Fibroblast of lung (primary cell): ENCODE measurements around the gene NACA. TPM values are rescaled to one million over a fixed set of nuclear protein-coding genes. Genes with fewer than 3 reads are reported as not detected.

Experiments used
- DNase-seq, 2 donors: peaks; one replicate each; pipeline versions ENCODE4 v3.0.0 to v3.0.0-alpha.2; 2010; ENCODE audit warnings: low read depth in 2 of 2
- H2AFZ ChIP-seq: 2 replicates; pipeline ENCODE4 v1.5.1; 2012; ENCODE audit warnings: low read length, control low read depth, inconsistent platforms
- H3K27ac ChIP-seq: 2 replicates; pipeline ENCODE4 v1.5.1; 2011; ENCODE audit warnings: low read length, control low read depth; ENCODE audit not compliant: insufficient read depth
- H3K27me3 ChIP-seq: 2 replicates; pipeline ENCODE4 v1.5.1; 2011; ENCODE audit warnings: mild to moderate bottlenecking, low read length; ENCODE audit not compliant: control insufficient read depth, insufficient read depth
- H3K36me3 ChIP-seq: 2 replicates; pipeline ENCODE4 v1.5.1; 2011; ENCODE audit warnings: low read length; ENCODE audit not compliant: control insufficient read depth, insufficient read depth
- H3K4me1 ChIP-seq: 2 replicates; pipeline ENCODE4 v1.5.1; 2011; ENCODE audit warnings: low read length; ENCODE audit not compliant: control insufficient read depth, insufficient read depth; ENCODE audit errors: extremely low read depth
- H3K4me2 ChIP-seq: 2 replicates; pipeline ENCODE4 v1.5.1; 2011; ENCODE audit warnings: low read length, control low read depth; ENCODE audit not compliant: insufficient read depth; ENCODE audit errors: extremely low read depth
- H3K4me3 ChIP-seq, 4 experiments: fragments of 200-600 bp in 1 of 4; sonication (generic) in 1 of 4; replicated peaks in 1 of 4; 2 replicates each; pipeline ENCODE4 v1.5.1; 2011 to 2016; ENCODE audit warnings: low read length in 4 of 4, low read depth in 3 of 4, mild to moderate bottlenecking in 3 of 4, control low read depth in 2 of 4, inconsistent platforms in 1 of 4, mixed read lengths in 1 of 4; ENCODE audit not compliant: insufficient read depth in 1 of 4; ENCODE audit errors: control extremely low read depth in 1 of 4
- H3K79me2 ChIP-seq: 2 replicates; pipeline ENCODE4 v1.5.1; 2012; ENCODE audit warnings: mild to moderate bottlenecking, low read length, inconsistent platforms; ENCODE audit not compliant: control insufficient read depth, insufficient read depth
- H3K9ac ChIP-seq: 2 replicates; pipeline ENCODE4 v1.5.1; 2011; ENCODE audit warnings: mild to moderate bottlenecking, low read length, control low read depth; ENCODE audit not compliant: insufficient read depth
- H3K9me3 ChIP-seq: 2 replicates; pipeline ENCODE4 v1.5.1; 2012; ENCODE audit warnings: low read depth, low read length; ENCODE audit not compliant: control insufficient read depth, insufficient read depth
- H4K20me1 ChIP-seq: 2 replicates; pipeline ENCODE4 v1.5.1; 2011; ENCODE audit warnings: low read length; ENCODE audit not compliant: control insufficient read depth, insufficient read depth; ENCODE audit errors: extremely low read depth
- EZH2 ChIP-seq: IDR thresholded peaks from 2 replicates; pipeline ENCODE4 v1.5.1; 2012; ENCODE audit warnings: low read length, control low read depth, mild to moderate bottlenecking; ENCODE audit errors: missing control alignments
- polyA plus RNA-seq, 2 donors: library from polyadenylated mRNA; depleted of rRNA in 1 of 2; stranded (reverse) in 1 of 2; unstranded in 1 of 2; fragments of >200 nt; gene quantifications; 2 replicates each; pipeline ENCODE4 v1.2.1, GENCODE V29; 2011 to 2012; ENCODE audit warnings: missing spikeins in 1 of 2
- total RNA-seq: library from RNA; depleted of rRNA; stranded (reverse); fragments of >200 nt; gene quantifications from 2 replicates; pipeline ENCODE4 v1.2.1, GENCODE V29; 2014
- TF ChIP-seq, protein P1 (sequence below), 2 donors: IDR thresholded peaks in 1 of 2; conservative IDR thresholded peaks in 1 of 2; 1 replicate in 1 of 2; 2 replicates in 1 of 2; pipeline ENCODE4 v1.5.1; 2011 to 2012; ENCODE audit warnings: low read length in 2 of 2, control low read depth in 1 of 2, inconsistent platforms in 1 of 2, low read depth in 1 of 2, mild to moderate bottlenecking in 1 of 2

Gene NACA
- total and polyA plus RNA-seq, 2 donors (not counting 1 experiment from before 2014, with no cell fraction given), result 971 to 1,188 TPM

DNA sequence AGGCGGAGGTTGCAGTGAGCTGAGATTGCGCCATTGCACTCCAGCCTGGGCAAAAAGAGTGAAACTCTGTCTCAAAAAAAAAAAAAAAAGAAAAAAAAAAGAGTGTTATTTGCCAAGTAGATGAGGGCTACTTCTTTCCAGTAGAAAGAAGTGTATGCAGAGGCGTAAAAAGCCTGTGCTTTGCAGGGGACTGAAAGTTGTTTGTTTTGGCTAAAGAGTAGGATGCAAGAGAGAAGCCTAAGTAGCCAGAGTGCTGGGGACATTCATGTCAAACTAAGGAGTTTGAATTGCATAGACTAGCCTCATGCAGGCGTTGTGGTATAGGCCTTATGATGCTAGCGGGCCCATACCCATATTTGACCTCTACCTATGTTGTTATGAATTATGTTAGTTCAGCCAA, 47.5 kb upstream of the NACA start:
- H3K36me3 ChIP-seq, result no peaks in the 10 kb centered on the region
- H3K4me1 ChIP-seq, result no peaks in the 10 kb centered on the region
- TF ChIP-seq EZH2, result no peak
- TF ChIP-seq, protein P1, sequence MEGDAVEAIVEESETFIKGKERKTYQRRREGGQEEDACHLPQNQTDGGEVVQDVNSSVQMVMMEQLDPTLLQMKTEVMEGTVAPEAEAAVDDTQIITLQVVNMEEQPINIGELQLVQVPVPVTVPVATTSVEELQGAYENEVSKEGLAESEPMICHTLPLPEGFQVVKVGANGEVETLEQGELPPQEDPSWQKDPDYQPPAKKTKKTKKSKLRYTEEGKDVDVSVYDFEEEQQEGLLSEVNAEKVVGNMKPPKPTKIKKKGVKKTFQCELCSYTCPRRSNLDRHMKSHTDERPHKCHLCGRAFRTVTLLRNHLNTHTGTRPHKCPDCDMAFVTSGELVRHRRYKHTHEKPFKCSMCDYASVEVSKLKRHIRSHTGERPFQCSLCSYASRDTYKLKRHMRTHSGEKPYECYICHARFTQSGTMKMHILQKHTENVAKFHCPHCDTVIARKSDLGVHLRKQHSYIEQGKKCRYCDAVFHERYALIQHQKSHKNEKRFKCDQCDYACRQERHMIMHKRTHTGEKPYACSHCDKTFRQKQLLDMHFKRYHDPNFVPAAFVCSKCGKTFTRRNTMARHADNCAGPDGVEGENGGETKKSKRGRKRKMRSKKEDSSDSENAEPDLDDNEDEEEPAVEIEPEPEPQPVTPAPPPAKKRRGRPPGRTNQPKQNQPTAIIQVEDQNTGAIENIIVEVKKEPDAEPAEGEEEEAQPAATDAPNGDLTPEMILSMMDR (conservative IDR thresholded peaks at IDR 0.05 in 1 of 2, IDR thresholded peaks at IDR 0.05 in 1 of 2; ENCODE audit: low read depth in 1 of 2, low read length in 2 of 2), result no peak
- no peak overlapping the region for H3K4me2 ChIP-seq
- H2AFZ ChIP-seq, result no peak overlapping the region
- no peaks in the 10 kb centered on the region for H3K79me2 ChIP-seq
- no peaks in the 10 kb centered on the region for H3K9me3 ChIP-seq
- DNase-seq, result no peak
- no peaks in the 10 kb centered on the region for H3K27me3 ChIP-seq
- H4K20me1 ChIP-seq, result no peaks in the 10 kb centered on the region
- H3K27ac ChIP-seq, result no peak overlapping the region
- no peak overlapping the region for H3K9ac ChIP-seq
- H3K4me3 ChIP-seq, result no peak overlapping the region

DNA sequence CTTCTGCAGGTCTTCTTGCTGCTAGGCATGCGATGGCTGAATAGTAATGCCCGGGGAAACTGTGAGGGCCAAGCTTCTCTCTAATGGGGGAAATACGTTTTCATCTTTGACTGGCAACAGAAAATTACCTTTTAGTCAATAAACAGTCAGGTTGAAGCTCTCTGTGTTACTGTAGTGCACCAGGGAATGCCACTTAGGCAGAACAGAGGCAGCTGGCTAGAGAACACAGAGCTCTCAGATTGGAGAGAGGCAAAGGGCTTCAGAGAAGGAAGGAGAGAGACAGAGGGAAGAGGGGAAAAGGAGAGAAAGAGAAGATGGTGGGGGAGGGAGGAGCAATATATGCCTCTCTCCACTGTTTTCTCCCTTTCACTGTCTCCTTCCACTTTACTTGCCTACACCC, 44.8 kb upstream of the NACA start:
- Histone ChIP-seq H3K4me2 (no peak overlapping the region), H3K9me3 (no peaks in the 10 kb centered on the region), H2AFZ (no peak overlapping the region), H3K27ac (no peak overlapping the region), H3K4me1 (no peaks in the 10 kb centered on the region), H3K36me3 (no peaks in the 10 kb centered on the region), H3K9ac (no peak overlapping the region), H3K27me3 (no peaks in the 10 kb centered on the region), H3K4me3 (no peak overlapping the region), H4K20me1 (no peaks in the 10 kb centered on the region), H3K79me2 (no peaks in the 10 kb centered on the region)
- no peak for DNase-seq
- TF ChIP-seq EZH2, result no peak
- TF ChIP-seq, protein P1 (conservative IDR thresholded peaks at IDR 0.05 in 1 of 2, IDR thresholded peaks at IDR 0.05 in 1 of 2; ENCODE audit: low read depth in 1 of 2, low read length in 2 of 2), result no peak

DNA sequence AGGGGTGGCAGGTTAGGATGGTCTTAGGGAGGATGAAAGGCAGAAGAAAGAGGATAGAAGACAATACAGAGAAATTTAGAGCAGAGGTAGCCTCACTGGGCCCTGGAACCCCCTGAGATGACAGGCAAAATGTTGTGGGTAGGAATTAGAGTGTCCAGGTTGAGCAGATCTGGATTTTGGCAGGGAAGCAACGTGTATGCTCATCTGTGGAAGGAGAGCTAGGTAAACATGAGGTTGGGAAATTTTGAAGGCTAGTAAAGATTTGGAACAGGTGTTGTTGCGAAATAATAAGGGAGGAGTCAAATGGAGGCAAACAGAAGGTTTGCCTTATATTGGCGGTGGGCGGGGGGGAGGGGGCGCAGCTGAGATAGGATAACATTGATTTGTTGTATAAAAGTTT, 43.3 kb upstream of the NACA start:
- no peak for DNase-seq
- H3K27me3 ChIP-seq, result no peaks in the 10 kb centered on the region
- no peaks in the 10 kb centered on the region for H4K20me1 ChIP-seq
- H2AFZ ChIP-seq, result no peak overlapping the region
- no peak overlapping the region for H3K4me3 ChIP-seq
- no peaks in the 10 kb centered on the region for H3K79me2 ChIP-seq
- H3K4me1 ChIP-seq, result no peaks in the 10 kb centered on the region
- no peaks in the 10 kb centered on the region for H3K36me3 ChIP-seq
- H3K9me3 ChIP-seq, result no peaks in the 10 kb centered on the region
- TF ChIP-seq, protein P1 (conservative IDR thresholded peaks at IDR 0.05 in 1 of 2, IDR thresholded peaks at IDR 0.05 in 1 of 2; ENCODE audit: low read depth in 1 of 2, low read length in 2 of 2), result no peak
- TF ChIP-seq EZH2, result no peak
- no peak overlapping the region for H3K9ac ChIP-seq
- H3K4me2 ChIP-seq, result no peak overlapping the region
- no peak overlapping the region for H3K27ac ChIP-seq
